Posterior cingulate gyrus (tissue), 11 donors: ENCODE measurements around the gene BTG1.

Experiments
- DNase-seq, 10 donors: peaks; one replicate each; pipeline versions ENCODE4 v3.0.0 to v3.0.0-alpha.2; 2020 to 2021; ENCODE audit warnings: mixed read lengths in 3 of 10
- intact Hi-C: fragments of 100-400 bp; cut with DNase I; formaldehyde crosslinking; loops from one replicate; pipeline ENCODE4 v1.15.1; 2023

Gene BTG1

DNA sequence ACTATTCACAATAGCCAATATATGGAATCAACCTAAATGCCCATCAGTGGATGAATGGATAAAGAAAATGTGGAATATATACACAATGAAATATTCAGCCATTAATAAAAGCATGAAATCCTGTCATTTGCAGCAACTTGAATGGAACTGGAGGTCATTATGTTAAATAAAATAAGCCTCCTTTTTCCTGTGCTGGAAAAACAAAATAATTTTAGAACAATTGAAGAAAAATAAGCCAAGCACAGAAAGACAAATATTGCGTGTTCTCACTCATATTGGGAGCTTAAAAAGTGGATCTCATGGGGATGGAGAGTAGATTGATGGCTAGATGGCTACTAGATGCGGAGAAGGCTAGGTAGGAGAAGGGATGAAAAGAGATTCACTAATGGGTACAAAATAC is 6.3 kb upstream of the BTG1 start:
- DNase-seq = no peak
- intact Hi-C loops = no loop called here

DNA sequence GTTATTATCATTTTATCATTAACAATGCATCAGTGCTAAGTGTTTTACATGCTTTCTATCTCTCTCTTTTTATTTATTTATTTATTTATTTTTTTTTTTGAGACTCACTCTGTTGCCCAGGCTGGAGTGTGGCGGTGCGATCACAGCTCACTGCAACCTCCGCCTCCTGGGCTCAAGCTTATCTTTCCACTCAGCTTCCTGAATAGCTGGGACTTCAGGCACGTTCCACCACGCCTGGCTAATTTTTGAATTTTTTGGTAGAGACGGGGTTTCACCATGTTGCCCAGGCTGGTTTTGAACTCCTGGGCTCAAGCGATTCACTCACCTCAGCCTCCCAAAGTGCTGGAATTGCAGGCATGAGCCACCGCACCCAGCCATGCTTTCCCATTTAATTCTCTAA is 3.9 kb upstream of the BTG1 start:
- intact Hi-C loops = loop anchor here (5.0 kb wide), 1 partner anchor 423 kb away; no protein-coding TSS in a partner anchor
- no peak for DNase-seq

DNA sequence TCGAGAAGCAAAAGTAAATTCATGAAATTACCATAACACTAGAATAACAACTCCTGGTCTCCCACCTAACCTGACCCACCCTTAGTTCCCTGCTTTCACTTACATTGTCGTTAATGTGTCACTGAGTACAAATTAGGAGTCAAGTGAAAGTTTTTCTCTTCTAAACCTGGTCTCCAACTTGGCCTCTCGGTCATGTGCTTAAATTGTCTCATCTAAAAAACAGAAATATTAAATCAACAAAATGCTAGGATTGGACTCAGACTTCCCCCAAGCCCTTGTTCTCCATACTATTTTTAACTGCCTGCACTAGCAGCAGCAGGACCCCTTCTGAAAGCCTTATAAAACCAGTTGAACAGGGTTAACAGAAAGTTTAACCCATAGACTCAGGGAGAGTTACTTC is 1.8 kb upstream of the BTG1 start:
- intact Hi-C loops = loop anchor here (5.0 kb wide), 1 partner anchor 425 kb away; no protein-coding TSS in a partner anchor
- no peak for DNase-seq

DNA sequence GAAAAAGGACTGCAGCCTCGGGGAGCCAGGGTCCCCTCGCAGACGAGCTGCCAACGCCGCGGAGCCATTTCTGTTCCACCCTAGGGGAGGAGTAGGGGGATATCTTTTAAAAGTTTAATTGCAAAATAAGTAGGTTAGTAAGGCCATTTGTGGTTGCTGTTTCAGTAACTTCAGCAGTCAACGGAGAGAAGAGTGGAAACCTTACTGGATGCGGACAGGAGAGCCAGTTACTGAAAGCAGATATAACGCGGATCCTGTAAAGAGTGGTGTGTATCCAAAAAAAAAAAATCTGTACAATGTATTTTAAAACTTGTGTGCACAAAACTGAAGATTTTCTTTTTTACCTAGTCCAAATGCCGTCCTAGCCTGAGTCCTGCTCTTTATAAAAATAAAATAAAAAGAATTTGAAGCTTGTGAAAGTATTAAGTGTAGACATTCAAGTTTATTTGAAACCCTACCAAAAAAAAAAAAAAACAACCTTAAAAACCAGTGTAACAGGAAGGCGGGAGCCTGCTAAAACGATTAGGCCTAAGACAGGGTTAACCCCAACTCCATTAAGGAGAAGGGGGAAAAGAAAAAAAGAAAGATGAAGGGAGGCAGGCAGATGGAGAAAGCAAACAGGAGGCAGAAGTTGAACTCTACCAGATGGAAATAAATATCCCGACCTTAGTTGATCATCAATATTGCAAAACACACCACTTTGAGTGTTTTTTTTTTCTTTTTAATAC is 1.0 kb upstream of the BTG1 start:
- intact Hi-C loops = loop anchor here (5.0 kb wide), 1 partner anchor 426 kb away; no protein-coding TSS in a partner anchor
- DNase-seq = no peak

DNA sequence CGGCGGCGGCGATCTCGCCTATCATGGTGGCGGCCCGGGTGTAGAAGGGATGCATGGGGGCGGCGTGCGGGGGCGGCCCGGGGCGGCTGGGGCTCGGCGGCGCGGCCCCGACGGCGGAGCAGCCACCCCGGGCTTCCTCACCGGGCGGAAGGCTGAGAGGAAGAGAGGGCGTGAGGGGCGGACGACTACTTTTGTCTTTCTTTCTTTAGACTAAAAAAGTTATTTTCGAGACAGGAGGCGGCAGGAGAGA is 240 bp downstream of the BTG1 start:
- intact Hi-C loops = loop anchor here (5.0 kb wide), 1 partner anchor 427 kb away; no protein-coding TSS in a partner anchor
- DNase-seq = peak in 1 of 10 donors; percentile 74

DNA sequence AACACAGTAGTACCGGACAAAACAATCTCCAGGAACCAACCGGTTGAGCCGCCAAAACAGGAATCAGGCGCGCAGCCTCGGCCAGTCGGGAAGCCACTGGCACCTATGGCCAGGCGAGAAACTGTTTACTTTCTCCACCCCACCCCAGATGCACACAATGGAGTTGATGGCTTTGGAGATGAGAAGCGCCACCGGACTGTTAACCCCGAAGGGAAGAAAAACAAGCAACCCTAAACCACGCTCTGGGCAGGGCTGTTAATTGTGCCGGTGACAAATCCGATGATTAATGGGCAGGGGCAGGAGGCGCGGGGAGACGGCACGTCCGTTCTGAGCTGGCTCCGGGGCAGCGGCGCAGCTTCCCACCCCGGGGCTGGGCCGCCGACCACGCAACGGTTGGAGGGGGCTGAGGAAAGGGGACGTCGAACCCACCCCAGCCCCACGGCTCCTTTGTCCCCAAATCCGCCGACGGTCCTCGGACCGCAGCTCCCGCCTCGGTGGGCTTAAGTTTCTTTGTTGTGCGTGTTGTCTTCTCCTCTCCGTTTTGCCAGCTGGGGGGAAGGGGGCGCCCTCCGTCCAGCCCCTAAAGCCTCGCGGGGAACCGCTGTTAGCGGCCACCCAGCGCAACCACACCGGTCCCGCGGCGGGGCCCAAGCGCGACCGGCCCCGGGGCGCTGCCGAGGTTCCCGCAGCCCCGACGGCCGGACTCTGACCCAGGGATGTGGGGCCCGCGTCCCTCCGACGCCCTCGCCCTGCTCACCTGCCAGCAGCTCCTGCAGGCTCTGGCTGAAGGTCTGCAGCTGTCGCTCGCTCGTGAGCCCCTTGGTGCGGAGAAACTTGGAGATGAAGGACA is 790 bp downstream of the BTG1 start:
- DNase-seq = peak in 9 of 10 donors; percentile 31 to 90 (median 44)
- intact Hi-C loops = loop anchor here (5.0 kb wide), 5 partner anchors 108 to 763 kb away; no protein-coding TSS in a partner anchor

DNA sequence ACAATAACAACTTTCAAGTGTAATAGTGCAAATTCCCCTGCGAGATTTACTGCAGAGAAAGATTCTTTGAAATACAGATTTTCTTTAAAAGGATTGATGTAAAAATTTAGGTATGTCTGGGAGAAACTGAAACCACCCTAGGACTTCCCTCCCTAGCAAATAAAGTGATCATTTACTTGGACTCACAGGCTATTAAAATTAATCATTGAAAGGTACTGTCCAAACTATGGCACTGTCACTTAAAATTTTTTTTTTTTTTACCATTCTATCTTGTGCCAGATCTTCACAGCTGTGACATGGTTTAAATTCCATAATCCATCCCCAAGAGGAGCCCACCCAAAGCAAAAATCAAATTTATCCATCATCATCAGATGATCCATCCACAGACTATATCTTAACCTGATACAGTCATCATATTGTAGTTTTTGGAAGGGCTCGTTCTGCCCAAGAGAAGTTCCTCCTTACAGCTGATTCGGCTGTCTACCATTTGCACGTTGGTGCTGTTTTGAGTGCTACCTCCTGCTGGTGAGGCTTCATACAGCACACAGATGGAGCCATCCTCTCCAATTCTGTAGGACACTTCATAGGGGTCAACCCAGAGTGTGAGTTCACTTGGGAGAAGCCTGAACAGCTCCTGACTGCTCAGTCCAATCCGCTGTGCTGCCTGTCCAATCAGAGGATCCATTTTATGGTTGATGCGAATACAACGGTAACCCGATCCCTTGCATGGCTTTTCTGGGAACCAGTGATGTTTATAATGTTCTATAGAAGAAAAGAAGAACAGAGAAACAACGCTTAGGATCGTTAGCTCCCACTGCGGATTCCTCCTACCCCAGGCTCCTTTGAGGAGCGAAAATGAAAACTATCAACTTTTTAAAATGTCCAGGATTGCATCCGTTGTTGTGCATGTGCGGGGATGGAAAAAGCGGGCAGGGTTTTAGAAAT is 1.7 kb downstream of the BTG1 start:
- peak in 6 of 10 donors; percentile 32 to 86 (median 45) for DNase-seq
- intact Hi-C loops = loop anchor here (5.0 kb wide), 4 partner anchors 107 to 762 kb away; no protein-coding TSS in a partner anchor

DNA sequence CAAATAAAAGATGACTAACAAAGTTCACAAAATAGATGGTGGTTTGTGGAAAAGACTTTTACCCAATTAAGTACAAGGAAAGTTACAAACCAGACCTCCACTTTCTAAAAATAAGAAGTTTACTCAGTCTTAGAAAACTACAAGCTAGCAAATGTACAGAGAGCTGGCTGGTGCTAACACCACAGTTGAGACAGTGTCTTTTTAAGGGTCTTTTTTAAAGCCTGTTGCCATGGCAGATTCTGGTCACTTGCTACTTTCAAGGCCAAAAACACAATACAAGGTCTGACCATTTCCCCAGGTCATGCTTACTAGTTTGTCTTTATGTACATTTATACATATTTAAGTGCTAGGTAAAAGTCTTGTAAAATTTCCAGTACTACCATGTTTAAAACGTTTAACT is 2.4 kb downstream of the BTG1 start:
- no peak for DNase-seq
- intact Hi-C loops = loop anchor here (5.0 kb wide), 4 partner anchors 106 to 761 kb away; no protein-coding TSS in a partner anchor

DNA sequence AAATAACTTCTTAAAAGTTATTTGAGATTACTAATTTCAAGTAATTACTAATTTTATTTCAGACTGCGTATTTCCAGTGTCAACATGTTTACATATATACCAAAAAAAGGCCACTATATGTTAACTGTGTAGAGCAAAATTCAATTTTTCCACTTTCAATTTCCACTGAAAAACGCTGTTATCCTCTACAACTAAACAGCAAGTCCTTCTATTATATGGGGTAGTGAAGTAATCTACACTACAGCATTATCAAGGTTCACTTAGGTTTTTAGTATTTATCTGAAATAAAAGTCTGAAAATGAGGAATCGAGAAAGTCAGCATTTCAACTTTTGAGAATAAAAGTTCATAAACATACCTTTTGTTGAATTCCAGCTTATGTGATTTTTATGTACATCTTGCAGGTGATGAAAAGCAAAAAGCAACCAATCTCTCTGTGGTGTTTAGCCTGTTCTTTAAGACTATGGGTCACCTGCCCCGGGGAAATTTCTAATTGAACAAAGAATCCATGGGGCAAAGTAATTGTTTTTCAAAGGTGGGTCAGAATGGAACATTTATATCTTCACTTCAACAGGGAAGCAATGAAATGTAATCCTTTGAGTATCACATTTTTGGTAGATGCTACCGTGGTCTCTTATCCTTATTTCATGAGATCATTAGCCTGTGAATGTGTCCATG is 3.3 kb downstream of the BTG1 start:
- intact Hi-C loops = loop anchor here (5.0 kb wide), 4 partner anchors 105 to 760 kb away; no protein-coding TSS in a partner anchor
- no peak for DNase-seq

DNA sequence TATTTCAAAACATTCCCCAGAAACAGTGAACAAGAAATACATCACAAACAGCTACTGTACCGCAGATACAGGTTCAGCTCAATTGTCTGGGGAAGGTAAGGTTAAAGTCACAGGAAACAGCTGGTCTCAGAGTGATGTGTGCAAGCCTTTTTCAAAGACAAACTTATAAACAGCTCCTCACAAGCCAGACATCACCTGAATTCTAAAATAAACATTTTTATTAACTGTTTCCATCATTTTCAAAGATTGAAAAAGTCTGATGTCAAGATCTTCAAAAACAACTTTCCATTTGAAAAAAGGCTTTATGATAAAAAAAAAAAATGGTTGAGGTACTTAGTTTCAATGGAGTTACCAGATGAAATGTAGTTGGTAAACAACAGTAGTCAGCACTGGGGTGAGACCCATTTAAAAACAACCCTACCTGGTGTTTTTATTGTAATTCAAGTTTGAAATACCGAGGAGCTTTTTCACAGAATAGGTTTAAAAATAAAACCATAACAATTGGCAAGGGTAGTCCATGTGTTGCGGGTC is 4.0 kb downstream of the BTG1 start:
- intact Hi-C loops = loop anchor here (5.0 kb wide), 4 partner anchors 104 to 759 kb away; no protein-coding TSS in a partner anchor
- DNase-seq = no peak

DNA sequence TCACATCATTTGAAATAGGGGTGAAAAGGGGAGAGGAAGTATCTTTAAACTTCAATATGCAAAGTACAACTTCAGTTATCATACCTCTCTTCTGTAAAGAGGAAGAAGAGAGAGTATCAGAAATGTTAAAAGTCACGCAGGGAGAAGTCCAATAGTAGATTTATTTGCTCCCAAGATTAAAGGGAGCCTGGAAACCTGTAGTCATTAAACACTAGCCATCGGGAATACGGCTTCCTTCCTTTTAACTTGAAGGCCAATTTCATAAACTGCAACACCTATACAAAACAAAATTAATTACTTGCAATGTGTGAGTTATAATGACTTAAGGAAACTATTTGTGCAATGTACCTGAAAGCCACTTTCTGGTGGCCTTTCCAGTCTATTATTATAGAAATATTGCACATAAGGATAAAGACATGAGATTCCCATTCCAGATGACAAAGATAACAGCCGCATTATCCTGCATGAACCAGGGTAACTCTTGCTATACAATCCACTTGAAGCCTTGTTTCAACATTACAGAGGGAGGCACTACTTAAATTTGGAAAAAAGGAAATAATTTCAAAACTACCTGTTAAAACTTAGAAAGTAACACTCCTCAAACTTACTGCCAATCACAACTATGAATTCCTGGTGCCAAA is 4.6 kb downstream of the BTG1 start:
- no peak for DNase-seq
- intact Hi-C loops = loop anchor here (5.0 kb wide), 4 partner anchors 104 to 759 kb away; no protein-coding TSS in a partner anchor

DNA sequence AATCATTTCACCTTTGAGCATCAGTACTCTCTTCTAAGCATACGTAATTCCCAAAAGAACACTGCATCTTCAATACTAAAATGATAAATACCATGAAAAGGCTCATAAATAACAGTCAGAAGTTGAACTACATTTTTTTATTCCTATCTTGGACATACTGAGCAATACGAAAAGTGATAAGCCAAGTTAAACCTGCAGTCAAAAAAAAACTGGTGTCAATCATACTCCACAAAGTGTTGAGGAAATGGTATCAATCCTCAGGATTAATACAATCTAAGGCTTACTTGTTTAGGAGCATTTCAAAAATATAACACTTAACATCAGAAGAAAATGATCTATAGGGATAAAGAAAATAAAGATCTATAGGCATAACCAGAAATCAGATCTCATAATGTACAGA is 5.5 kb downstream of the BTG1 start:
- intact Hi-C loops = loop anchor here (5.0 kb wide), 4 partner anchors 103 to 758 kb away; no protein-coding TSS in a partner anchor
- DNase-seq = no peak

DNA sequence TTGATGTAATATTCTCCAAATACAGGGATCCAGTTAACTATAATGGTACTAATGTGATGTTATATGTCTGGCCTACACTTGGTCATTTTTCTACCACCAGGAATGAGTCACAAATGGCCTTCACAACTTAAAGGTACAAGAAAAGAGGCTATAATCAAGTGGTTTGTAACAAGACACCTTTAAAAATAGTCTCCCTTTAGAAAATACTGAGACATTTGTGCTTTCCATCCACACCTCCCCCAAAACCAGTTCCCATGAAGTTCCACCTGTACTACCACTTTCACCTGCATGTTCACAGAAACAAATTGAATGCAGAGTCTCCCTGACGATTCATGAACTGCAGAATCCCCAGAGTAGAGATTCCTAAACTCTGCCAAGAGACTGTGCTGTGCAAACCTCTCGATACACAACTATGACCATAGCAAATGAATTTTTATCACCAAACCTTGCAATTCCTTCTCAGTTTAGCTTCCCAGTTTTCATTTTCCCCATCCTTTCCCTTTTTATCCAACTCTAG is 6.0 kb downstream of the BTG1 start:
- no peak for DNase-seq
- intact Hi-C loops = loop anchor here (5.0 kb wide), 4 partner anchors 102 to 757 kb away; no protein-coding TSS in a partner anchor

DNA sequence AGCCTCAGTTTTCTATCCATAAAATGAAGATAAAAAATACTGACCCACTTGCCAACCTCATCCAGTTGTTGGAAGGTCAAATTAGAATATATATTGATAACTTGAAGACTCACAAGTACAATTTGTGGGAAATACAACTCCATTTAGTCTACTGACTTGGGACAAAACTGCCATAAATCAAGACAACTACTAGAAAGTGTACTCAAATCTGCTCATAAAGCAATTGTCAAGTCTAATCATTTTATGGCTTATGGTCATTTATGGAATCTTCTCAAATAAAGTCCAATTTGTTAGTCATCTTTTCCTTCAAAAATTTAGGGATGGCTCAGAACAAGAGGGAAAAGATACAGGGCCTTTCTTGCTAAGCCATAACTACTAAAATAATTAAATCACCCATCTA is 7.0 kb downstream of the BTG1 start:
- no peak for DNase-seq
- intact Hi-C loops = no loop called here

DNA sequence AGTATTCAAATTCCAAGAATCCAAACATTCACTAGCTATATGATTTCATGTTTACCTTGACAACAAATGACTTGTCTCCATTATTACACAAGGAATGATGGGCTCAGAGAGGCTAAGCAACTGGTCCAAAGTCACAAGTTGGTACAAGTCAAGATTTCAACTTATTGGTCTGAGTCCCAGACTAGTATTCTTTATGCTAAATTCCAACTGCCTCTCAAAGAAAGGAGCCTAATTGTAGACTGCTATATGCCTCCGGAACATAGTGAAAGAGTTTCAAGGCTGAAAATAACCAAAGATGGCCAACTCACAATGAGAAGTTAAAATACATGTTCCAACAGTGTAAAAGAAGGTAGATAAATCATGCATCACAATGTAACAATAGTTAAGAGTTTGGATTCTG is 7.5 kb downstream of the BTG1 start:
- intact Hi-C loops = no loop called here
- no peak for DNase-seq

DNA sequence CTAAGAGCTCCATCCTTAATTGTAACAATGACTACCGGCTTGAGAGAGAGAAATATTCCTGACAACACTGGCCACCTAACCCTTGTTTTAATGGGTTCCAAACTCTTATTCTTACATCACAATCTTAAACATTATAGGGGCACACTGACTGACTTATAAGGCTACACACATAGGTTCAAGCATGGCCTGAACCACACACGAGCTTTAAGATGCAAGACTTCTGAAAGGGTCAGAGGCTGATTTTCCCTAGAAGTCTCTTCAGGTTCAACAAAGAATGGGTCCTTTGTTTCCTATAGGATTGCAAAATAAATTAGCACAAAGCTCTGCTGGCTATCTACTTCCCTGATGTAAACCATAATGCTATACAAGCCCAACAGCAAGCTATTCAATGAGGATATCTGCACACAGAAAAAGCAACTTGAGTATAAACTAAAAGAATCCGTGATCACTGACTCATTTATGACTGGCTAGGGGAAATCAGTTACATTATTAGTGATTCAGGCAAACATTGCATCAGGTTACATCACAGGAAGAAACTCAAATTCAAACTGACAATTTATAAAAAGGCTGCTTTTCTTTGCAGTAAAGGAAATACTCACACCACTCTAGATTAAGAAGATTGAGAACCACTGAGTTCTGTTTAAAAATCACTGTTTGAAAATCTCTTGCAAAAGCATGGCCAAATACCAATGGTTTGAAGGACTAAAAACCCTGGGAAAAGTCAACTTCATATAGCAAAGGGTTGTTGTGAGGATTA is 8.5 kb downstream of the BTG1 start:
- intact Hi-C loops = no loop called here
- no peak for DNase-seq

DNA sequence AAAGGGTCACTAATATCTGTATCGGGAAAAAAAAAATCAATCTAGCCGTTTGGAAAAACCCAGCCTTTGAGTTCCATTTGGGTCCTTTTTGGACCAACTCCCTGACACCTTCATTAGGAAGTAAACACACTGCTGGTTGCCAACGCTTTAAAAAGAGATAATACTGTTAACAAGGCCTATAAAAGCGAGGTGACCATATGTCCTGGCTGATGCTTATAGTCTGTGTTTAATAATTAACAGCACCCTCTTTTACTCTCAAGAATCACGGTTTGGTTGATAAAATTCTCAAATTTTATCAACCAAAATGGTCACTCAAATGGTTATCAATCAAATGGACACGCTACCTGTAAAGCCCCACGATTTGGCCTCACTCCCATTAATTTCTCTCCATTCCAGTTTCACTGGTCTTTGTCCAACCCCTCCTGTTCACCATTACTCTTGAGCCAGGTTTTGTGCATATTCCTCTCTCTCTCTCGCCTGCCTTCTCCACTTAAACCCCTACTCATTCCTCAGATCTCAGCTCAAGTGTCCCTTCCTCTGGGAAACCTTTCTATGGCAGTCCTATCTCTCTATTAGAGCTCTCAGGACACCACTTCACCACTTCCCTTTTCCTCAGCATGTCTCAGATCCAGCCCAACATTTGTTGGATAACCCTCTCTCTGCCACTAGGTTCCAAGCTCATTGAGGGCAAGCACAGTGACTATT is 9.5 kb downstream of the BTG1 start:
- intact Hi-C loops = no loop called here
- no peak for DNase-seq
